Esophagus squamous epithelium (tissue), 5 donors: ENCODE measurements around the gene UNC93B1. TPM values are rescaled to one million over a fixed set of nuclear protein-coding genes. Genes with fewer than 3 reads are reported as not detected.

Experiments
- DNase-seq: peaks from one replicate; lab custom pipeline; 2025; lab: John Stamatoyannopoulos, UW
- H3K27ac ChIP-seq, 4 donors: fragments of 200-600 bp; sonication (generic); one replicate each; pipeline ENCODE4 v1.5.1; 2016 to 2019; ENCODE audit warnings: mild to moderate bottlenecking in 1 of 4
- H3K27me3 ChIP-seq, 4 donors: fragments of 200-600 bp; sonication (generic); 1 replicate in 3 of 4; 2 replicates in 1 of 4; pipeline versions ENCODE4 v1.5.1 to v1.6.0; 2017 to 2021; ENCODE audit warnings: antibody characterized with exemption in 1 of 4
- H3K36me3 ChIP-seq, 3 donors: fragments of 200-600 bp; sonication (generic); one replicate each; pipeline ENCODE4 v1.5.1; 2016 to 2019
- H3K4me1 ChIP-seq, 3 donors: fragments of 200-600 bp; sonication (generic); one replicate each; pipeline ENCODE4 v1.5.1; 2017 to 2019
- H3K4me3 ChIP-seq, 4 donors: fragments of 200-600 bp; sonication (generic); 1 replicate in 3 of 4; 2 replicates in 1 of 4; pipeline ENCODE4 v1.5.1; 2016 to 2019; ENCODE audit warnings: mild to moderate bottlenecking in 2 of 4, moderate library complexity in 1 of 4
- H3K9me3 ChIP-seq, 3 donors: fragments of 200-600 bp; sonication (generic); one replicate each; pipeline ENCODE4 v1.5.1; 2016 to 2019
- POLR2A ChIP-seq, 4 donors: fragments of 450-650 bp; IDR thresholded peaks; one replicate each; pipeline ENCODE4 v1.6.1; 2017; ENCODE audit warnings: antibody characterized with exemption in 4 of 4, mild to moderate bottlenecking in 4 of 4, moderate library complexity in 3 of 4
- WGBS, 2 donors: methylation state at CpG; one replicate each; pipeline ENCODE4 v1.1.5; 2018; 5-methylcytosine and 5-hydroxymethylcytosine counted together
- intact Hi-C: fragments of 100-400 bp; cut with DNase I; formaldehyde crosslinking; loops from one replicate; pipeline ENCODE4 v1.15.0; 2022
- total RNA-seq, 4 donors: library from RNA; depleted of rRNA; stranded (reverse); fragments of >200 nt; gene quantifications; one replicate each; pipeline ENCODE4 v1.1.0, GENCODE V29; 2016
- TF ChIP-seq, protein P1 (sequence below), 6 experiments: fragments of 450-650 bp in 4 of 6; fragments of 200-600 bp in 2 of 6; sonication (generic) in 2 of 6; IDR thresholded peaks; one replicate each; pipeline ENCODE4 v1.5.1; 2016 to 2019; ENCODE audit warnings: antibody characterized with exemption in 6 of 6, mild to moderate bottlenecking in 4 of 6, moderate library complexity in 4 of 6
- donor health status: DM: yes; HTN: yes; CAD: no.

Gene UNC93B1
- total RNA-seq, 4 donors from 2014 or later: 13.5 to 38.0 (median 31.5) TPM

DNA sequence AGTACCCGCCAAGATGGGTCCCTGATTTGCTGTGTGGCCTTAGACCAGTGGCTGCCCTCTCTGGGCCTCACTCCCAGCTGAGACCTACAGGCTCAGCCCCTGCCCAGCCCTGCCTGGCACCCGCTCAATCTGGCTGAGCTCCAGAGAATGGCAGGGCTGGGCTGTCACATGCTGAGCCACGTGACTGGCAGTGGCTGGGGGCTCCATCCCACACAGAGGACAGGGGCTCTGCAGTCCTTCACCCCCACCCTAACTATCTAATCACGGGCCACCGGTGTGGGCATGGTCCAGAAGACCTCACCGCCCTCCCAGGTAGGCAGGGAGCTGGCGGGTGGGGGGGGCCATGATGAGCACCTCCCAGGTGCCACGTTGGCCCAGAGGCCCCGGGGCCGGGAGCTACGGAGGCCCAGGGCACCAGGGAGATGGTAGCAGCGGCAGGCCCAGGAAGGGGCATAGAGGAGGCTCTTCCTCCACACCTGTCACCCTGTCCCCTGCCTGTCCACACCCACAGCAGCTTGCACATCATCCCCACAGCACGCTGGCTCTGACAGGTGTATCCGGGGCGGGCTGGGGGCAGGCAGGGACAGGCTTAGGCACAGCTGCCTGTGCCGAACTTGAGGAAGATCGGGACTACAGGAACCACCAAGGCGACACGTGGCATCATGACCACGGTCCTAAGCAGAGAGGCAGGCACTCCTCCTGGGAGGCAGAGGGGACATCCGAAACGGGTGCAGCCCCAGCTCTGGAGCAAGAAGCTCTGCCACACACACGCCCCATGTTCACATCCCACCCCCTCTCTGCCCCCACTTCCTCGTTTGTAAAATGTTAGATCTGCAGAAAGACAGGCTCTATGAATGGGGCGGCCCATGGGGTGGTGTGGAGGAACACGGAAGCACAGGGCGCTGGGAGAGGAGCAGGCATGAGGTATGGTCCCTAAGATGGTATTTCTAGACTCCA lies 4.8 kb upstream of the UNC93B1 start:
- intact Hi-C loops: loop anchor here (10.0 kb wide), 1 partner anchor 206 kb away; the partner anchor contains the start of gene KMT5B
- peak overlapping the region in 3 of 4 donors; percentile 61 to 86 (median 75) for H3K27ac ChIP-seq
- H3K4me3 ChIP-seq: no peak overlapping the region
- no peaks in the 10 kb centered on the region for H3K36me3 ChIP-seq
- 53 to 67% methylated on average over 3 to 13 of the region's 27 CpGs for WGBS, 2 donors
- H3K4me1 ChIP-seq: peaks cover 26 to 66% (median 37%) of the 10 kb centered on the region in 3 donors
- H3K27me3 ChIP-seq: no peaks in the 10 kb centered on the region
- no peaks in the 10 kb centered on the region for H3K9me3 ChIP-seq
- TF ChIP-seq, protein P1, sequence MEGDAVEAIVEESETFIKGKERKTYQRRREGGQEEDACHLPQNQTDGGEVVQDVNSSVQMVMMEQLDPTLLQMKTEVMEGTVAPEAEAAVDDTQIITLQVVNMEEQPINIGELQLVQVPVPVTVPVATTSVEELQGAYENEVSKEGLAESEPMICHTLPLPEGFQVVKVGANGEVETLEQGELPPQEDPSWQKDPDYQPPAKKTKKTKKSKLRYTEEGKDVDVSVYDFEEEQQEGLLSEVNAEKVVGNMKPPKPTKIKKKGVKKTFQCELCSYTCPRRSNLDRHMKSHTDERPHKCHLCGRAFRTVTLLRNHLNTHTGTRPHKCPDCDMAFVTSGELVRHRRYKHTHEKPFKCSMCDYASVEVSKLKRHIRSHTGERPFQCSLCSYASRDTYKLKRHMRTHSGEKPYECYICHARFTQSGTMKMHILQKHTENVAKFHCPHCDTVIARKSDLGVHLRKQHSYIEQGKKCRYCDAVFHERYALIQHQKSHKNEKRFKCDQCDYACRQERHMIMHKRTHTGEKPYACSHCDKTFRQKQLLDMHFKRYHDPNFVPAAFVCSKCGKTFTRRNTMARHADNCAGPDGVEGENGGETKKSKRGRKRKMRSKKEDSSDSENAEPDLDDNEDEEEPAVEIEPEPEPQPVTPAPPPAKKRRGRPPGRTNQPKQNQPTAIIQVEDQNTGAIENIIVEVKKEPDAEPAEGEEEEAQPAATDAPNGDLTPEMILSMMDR (IDR thresholded peaks at IDR 0.05): no peak
- TF ChIP-seq POLR2A (IDR thresholded peaks at IDR 0.05): no peak
- DNase-seq: no peak

DNA sequence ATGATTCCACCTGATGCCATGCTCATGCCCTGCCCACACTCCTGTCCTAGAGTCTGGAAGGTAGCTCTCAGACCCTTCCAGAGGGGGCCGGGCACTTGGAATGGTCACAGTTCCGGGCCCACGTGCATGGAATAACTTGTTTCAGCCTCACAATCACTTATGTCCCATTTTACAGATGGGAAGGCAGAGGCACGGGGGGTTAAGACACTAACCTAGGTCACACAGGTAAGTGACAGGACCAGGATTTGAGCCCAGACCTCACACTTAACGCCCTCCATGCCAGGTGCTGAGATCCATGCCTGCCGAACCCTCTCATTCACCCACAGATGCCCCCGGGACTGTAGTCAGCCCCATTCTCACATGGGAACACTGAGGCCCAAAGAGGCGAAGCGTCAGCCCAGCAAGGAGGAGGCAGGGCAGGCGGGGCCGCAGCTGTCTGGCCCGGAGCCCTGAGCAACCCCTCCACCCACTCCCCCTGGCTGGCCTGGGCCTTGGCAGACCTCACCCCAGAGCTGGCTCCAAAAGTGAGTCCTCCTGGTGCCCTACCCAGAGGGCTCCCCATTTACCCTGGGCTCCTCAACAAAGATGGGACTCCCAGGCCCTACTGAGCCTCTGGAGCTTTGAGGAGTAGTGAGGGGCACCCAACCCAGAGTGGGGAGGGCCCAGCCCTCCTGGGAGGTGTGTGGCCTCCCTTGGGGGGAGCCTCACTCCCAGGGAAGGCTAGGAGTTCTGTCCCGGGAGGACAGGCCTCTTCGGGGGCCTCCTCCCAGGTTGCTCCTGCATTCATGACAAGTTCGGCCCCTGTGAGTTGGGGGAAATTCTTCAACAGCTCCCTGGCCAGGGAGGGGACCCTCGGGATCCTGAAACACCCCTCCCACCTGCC lies 3.8 kb upstream of the UNC93B1 start:
- TF ChIP-seq POLR2A (IDR thresholded peaks at IDR 0.05): no peak
- TF ChIP-seq, protein P1 (IDR thresholded peaks at IDR 0.05): no peak
- Histone ChIP-seq H3K27ac (peak overlapping the region in 3 of 4 donors; percentile 61 to 86 (median 75)), H3K27me3 (no peaks in the 10 kb centered on the region), H3K36me3 (no peaks in the 10 kb centered on the region), H3K4me3 (no peak overlapping the region), H3K9me3 (no peaks in the 10 kb centered on the region), H3K4me1 (peaks cover 32 to 69% (median 40%) of the 10 kb centered on the region in 3 donors)
- intact Hi-C loops: loop anchor here (10.0 kb wide), 1 partner anchor 207 kb away; the partner anchor contains the start of gene KMT5B
- WGBS, 2 donors: 72 to 95% methylated on average over 3 to 4 of the region's 16 CpGs
- no peak for DNase-seq

DNA sequence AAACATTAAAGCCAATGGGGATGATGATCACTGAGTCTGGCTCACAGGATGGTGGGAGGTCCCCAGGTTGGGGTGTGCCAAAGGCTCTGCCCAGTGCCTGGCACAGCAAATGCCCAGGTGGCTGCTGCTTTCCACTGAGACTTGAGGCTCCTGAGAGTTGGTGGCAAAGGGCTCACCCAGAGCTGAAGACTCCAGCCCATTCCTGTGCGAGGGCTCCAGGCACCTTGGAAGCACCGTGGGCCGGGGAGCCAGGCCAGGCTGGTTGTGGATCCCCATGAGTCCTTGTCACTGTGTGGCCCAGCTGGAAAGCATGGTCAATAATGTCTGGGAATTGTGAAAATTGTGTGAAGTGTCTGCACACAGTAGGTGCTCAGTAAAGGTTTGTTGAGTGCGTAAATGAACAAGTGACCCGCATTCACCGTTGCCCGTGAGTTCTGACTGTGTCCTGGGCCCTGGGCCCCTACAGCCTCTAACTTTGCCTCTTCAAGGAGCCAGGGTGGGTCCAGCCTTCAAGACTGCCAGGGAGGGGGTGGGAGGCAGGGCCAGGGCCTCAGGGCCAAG lies 2.8 kb upstream of the UNC93B1 start:
- intact Hi-C loops: loop anchor here (10.0 kb wide), 1 partner anchor 208 kb away; the partner anchor contains the start of gene KMT5B
- WGBS, 2 donors: 87% methylated on average over 3 of the region's 7 CpGs; no CpG with 5 or more reads in 1 of the 2 donors
- Histone ChIP-seq H3K27ac (no peak overlapping the region), H3K27me3 (no peaks in the 10 kb centered on the region), H3K9me3 (no peaks in the 10 kb centered on the region), H3K36me3 (no peaks in the 10 kb centered on the region), H3K4me3 (no peak overlapping the region), H3K4me1 (peaks cover 33 to 67% (median 44%) of the 10 kb centered on the region in 3 donors)
- DNase-seq: no peak
- TF ChIP-seq, protein P1 (IDR thresholded peaks at IDR 0.05): no peak
- TF ChIP-seq POLR2A (IDR thresholded peaks at IDR 0.05): no peak

DNA sequence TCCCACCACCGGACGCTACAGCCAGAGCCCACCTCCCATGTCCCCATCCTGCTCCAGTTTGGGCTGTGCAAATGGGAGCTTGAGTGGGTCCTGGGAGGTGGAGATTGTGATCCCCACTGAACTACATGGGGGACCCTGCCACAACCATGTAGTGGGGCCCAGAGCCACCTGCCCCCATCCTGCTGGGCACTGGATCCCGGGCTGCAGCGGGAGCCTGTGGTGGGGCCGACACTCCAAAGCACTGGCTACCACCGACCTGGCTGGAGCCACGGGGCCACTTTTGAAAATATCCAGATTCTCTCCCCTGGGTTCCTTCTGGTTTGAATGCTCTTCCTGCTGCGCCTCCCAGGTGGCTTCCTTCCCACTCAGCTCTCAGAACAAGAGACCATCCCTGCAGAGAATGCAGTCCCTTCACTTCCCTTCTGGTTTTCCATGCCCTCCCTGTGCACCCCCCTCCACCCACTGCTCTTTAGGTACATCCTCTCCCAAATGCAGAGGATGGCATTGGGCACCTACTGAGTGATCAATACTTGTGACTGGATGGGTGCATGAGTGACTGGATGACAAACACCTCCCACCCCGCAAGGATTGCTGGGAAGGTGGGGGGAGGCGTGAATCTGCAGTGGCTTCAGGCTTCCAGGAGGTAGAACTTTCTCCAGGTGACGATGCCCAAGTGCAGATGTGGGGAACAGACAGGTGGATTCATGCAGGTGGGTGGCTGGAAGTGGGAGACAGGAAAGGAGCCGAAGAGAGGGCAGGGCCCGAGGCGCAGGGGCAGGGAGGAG lies 846 bp upstream of the UNC93B1 start:
- DNase-seq: no peak
- no peaks in the 10 kb centered on the region for H3K9me3 ChIP-seq
- H3K27me3 ChIP-seq: no peaks in the 10 kb centered on the region
- no peak for TF ChIP-seq POLR2A (IDR thresholded peaks at IDR 0.05)
- TF ChIP-seq, protein P1 (IDR thresholded peaks at IDR 0.05): no peak
- H3K27ac ChIP-seq: peak overlapping the region in 1 of 4 donors; percentile 91
- peaks cover 15 to 48% (median 28%) of the 10 kb centered on the region in 3 donors for H3K4me1 ChIP-seq
- H3K4me3 ChIP-seq: peak overlapping the region in 3 of 4 donors; percentile 60 to 94 (median 82)
- intact Hi-C loops: loop anchor here (10.0 kb wide), 1 partner anchor 210 kb away; the partner anchor contains the start of gene KMT5B
- 70 to 80% methylated on average over 10 of the region's 14 CpGs for WGBS, 2 donors
- H3K36me3 ChIP-seq: no peaks in the 10 kb centered on the region
